ENCODE data around the gene LCLAT1. TPM values are rescaled to one million over a fixed set of nuclear protein-coding genes. Genes with fewer than 3 reads are reported as not detected.

LCLAT1 gene
- total RNA-seq, 1 donor from 2014 or later: 14.6 TPM

- DNase-seq: no peak
Measured at GRCh38 chr2:30649828-30650227, 202.8 kb downstream of the LCLAT1 start.

GRCh38 chr2:30652271-30652915, 205.3 kb downstream of the LCLAT1 start:
- DNase-seq: no peak

DNA sequence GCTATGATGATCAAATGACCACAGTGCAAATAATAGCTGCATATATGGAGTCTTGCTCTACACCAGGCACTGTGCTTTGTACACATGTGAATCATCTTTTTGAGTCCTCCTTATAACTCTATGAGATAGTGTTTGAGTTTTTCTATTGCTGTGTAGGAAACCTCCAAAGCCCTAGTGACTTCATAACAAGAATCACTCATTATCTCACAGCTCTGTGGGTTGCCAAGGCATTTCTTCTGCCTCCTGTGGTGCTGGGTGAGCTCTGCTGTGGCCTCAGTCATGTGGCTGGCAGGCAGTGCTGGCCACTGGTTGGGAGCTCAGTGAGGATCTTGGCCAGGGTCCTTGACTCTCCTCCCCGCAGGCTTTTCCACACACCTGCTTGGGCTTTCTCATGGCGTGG, 206.8 kb downstream of the LCLAT1 start:
- DNase-seq: no peak

- no peak for DNase-seq
Measured at GRCh38 chr2:30654404-30654803, 207.4 kb downstream of the LCLAT1 start.

GRCh38 chr2:30655211-30655610, 208.2 kb downstream of the LCLAT1 start:
- no peak for DNase-seq

DNA sequence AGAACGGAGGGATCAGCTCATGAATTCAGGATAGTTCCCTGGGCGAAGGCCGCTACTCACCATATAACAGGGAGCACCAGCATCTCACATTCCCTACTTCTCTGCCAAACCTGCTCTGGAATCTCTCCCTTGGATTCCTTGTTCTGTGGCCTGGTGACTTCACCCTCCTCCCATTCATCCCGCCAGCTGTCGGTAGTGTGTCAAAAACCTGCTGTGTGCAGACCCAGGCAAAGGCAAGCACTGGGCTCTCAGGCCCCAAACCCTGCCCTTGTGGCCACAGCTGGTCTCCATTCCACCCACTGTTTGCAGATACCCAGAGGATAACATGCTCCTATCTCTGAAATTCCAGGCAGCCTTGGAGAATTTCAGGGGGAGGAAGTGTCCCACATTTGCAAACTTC, 208.6 kb downstream of the LCLAT1 start:
- no peak for DNase-seq

GRCh38 chr2:30656079-30656478, 209.0 kb downstream of the LCLAT1 start:
- DNase-seq: no peak

DNA sequence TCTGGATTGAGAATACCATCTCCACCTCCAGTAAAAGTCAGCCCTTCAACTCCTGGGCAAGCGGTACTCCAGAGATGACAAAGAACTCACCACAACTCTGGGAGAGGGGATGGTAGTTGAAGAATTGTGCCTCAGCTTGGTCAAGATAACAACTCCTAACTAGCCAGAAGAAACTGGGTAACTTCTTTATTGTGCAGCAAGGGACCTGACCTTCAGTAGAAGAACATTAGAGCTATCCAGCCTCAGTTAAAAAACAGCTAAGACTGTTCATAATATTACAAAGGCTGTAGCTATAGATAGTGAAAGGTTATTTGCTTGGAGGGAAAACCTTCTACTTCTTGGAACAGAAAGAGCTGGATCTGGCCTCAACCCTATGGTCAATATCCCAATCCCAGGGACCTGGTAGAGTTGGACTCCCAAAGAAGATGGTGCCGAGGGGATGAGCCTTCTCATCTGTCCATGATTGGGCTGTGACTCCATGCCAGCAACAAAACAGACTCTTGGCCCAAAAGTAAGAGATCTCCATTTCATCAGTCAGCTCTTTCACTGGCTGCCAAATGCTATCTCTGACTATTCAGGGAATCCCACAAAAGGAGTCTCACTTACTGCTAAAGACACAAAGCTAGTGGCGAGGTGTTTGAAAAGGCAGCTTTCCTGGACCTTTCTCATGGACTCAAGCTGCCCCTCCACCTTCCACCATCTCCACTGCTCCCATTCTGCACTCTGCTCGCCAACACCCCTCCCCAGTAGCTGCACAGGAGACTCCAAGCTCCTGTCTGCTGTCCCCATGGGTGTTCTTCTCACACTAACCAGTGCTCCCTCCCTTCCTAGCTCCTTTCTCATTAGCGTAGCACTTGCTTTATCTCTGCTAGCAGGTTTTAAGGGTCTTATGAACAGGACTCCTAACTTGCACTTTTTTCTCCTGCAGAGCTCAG, 214.4 kb downstream of the LCLAT1 start:
- DNase-seq: no peak

GRCh38 chr2:30662268-30663131, 215.5 kb downstream of the LCLAT1 start:
- DNase-seq: peak; percentile 8

- DNase-seq: no peak
Measured at GRCh38 chr2:30663321-30663720, 216.3 kb downstream of the LCLAT1 start.

GRCh38 chr2:30663806-30664205, 216.8 kb downstream of the LCLAT1 start:
- no peak for DNase-seq

DNA sequence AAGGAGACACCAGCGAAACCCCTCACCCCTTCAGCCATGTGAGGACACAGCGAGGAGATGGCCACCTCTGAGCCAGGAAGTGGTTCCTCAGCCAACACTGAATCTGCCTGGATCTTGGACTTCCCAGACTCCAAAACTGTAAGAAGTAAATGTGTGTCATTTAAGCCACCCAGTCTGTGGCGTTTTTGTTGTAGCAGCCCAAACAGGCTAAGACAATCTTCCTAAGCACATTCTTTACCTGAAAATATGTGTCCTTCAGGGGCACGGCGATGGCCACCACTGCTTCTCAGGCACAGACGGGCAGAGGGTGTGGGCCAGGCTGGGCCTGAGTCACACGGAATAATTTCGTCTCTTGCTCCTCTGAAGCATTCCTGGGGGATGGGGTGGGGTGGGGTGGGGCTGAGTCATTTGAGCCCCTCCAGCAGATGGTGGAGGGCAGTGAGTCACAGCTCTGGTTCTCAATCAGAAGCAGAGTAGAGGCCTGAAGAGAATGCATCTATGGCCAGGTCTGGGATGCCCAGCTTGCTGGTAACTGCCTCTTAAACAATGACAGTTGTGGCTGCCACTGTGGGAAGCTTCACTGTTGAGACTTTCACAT, 217.8 kb downstream of the LCLAT1 start:
- peak; percentile 50 for DNase-seq

DNA sequence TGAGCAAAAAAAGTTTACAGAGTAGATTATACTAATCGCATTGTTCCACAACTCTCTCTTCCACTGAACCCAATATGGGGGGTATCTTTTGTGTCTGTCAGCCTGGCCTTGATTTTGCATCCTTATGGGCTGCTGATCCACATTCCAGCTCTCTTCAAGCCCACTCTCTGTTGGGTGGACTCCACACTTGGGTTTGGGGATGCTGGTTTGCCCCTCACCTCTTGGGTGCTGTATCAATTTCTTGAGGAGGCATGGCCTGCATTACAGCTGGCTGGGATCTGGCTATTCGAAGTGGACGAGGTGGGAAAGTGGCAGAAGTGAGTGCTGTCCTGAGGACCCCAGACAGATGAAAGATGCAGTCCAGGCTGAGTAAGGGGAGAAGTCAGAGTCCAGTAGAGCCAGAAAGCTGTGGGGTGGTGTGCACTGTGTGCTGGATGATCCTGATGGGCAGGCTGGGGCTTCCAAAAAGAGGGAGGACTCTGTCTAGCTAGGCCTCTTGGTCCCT, 218.8 kb downstream of the LCLAT1 start:
- DNase-seq: no peak

DNA sequence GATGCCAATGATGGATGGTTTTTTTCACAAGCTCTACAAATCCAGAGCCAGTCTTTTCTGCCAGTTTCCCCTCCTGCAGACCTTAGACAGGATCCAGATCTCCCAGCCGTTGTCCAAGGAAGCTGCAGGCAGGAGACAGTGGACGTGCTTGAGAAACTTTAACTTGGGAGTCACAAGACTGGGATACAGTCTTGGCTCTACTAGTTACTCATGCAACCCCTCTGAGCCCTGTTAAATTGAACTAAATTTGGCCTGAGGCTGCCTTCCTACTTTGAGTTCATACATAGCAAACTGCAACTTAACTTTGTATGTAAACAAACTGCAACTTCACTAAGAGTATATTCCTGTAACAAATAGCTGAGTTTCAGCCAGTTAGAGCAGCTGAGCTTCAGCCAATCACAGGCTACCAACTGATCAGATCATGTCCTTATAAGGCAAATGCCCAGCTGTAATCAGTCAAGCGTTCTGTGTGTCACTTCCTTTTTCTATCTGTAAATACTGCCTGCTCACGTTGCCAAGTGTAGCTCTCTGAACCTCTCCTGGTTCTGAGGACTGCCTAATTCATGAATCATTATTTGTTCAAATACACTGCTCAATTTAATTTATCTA, 219.3 kb downstream of the LCLAT1 start:
- peak; percentile 73 for DNase-seq

DNA sequence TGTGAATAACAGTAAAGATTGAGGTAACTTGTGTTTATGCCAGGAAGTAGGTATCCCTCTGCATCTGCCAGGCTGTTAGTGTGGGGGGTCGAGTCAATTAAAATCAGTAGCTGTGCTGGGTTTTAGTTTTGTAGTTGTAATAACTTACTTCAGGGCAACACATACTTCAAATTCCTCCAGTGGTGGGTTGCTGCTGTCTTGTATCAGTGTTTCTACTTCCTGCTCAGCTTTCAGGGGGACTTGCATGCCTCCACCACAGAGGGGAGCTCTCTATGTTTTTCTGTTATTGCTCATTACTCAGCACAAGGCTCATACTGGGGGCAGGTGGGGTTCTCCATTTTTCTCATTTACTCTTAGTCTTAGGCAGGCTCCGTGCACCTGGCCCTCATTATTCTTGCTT, 223.4 kb downstream of the LCLAT1 start:
- DNase-seq: no peak

DNA sequence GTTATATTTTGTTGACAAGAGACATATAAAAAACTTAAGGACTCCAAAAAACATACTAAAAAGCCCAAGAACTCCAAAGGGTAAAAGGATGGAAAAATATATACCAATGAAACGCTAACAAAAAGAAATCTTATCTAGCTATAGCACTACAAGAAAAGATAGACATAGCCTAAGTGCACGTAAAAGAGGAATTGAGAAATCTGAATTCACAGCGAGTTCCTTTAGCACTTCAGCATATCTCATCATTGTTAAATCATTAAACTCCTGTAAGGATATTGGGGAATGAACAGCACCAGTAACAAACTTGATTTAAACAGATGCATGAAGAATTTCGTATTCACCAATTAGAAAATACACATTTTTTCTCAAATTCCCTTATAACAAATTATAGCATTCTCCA, 226.1 kb downstream of the LCLAT1 start:
- DNase-seq: no peak

DNA sequence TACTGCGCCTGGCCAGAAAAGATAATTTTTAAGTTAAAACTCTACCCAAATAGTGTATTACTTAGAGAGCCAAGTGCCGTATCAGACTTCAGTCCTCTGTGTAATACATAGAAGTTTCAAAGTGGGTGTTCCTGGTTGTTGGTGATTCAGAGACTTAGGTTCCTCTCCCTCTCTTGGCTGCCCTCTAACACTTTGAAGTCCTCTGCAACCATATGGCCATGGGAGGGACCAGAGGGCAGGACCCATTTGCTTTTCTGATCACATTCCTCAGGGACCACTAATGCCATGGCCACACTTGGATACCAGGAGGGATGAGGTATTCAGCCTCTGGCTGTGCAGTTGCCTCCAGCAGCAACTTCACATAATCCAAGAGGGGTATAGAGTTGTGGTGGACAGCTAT, 228.7 kb downstream of the LCLAT1 start:
- no peak for DNase-seq

DNA sequence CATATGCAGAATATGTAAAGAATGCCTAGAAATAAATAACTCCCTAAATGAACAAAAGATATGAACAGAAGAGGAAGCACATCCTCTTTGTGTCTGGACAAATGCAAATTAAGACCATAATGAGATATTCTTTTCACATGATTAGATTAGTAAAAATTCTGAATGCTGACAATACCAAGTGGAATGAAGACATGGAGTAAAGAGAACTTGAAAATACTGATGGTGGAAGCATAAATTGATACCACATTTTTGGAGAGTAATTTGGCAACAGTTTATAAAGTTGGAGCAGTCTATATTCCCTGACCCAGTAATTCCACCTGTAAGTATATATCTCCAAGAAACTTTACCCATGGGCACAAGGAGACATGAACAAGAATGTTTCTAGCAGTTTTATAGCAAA, 230.2 kb downstream of the LCLAT1 start:
- DNase-seq: no peak

DNA sequence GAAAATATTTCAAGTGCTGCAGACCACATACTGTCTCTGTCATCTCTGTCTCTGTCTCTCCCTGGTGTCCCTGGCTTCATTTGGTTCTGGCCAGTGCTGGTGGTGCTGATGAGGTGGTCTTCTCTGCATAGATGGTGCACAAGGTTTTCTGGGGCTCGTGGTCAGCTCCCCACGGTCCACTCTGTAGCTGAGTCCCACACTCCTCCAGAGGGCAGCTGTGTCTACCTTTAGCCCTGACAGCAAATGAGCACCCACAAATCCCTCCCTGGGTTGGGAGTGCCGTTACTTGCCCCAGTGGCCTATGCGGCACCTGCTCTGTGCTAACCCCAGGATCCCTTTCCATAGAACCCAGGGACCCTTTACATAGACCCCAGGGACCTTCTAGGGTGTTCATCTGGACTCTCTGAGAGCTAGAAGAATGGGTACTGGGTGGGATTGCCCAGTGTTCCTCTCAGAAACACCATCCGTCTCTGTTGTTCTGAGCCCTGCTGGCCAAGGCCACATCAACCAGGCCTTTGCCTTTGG, 230.9 kb downstream of the LCLAT1 start:
- no peak for DNase-seq

DNA sequence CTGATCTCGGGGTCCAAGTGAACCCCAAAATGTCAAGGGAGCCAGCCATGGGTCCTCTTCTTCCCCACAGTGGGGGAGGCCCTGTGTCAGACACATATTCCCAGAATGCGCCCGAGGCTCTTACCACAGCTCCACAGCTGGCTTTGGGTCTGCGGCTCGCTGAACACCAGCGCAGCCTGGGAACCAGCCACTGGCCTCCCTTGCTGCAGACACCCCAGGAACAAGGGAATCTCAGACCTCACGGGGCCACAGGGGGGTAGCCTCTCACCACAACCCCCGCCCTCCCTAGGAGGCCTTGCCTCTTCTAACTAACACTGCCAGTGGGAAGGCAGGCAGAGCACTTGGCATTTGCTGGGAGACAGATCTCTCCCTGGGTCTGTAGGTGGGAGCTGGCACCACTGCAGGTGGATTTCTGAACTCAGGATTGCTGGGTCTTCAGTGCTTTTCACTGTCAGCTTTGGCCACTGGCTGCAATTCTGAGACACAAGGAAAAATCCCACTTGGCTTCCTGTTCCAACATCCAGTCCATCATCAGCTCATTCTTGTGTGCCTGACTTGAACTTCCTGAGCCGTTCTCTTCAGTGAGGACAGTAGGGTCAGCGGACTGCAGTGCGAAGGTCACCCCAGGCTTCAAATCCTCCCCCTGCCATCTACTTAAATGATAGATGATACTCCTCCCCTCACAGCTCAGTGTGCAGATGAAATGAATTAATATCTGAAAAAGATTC, 231.5 kb downstream of the LCLAT1 start:
- DNase-seq: no peak

Data from dermis blood vessel endothelial cell (primary cell).